K562 (cell line): Measurements from ENCODE around the gene CLIP2. TPM values are rescaled to one million over a fixed set of nuclear protein-coding genes. Genes with fewer than 3 reads are reported as not detected.
A peak's percentile ranks its signal among the peaks of the same experiment; 100 is the strongest.

Source experiments
- DPF2 ChIP-seq: fragments of 450-650 bp; IDR thresholded peaks from 2 replicates; pipeline ENCODE4 v1.6.1; 2016
- EP400 ChIP-seq: fragments of 450-650 bp; IDR thresholded peaks from 2 replicates; pipeline ENCODE4 v1.6.1; 2017; ENCODE audit warnings: antibody characterized with exemption, mild to moderate bottlenecking, moderate library complexity
- HMG20A ChIP-seq: fragments of 450-650 bp; formaldehyde crosslinking; conservative IDR thresholded peaks from 2 replicates; pipeline ENCODE4 v1.4.0; 2020; ENCODE audit warnings: mild to moderate bottlenecking, mixed read lengths
- PCBP1 ChIP-seq: fragments of 200-400 bp; formaldehyde crosslinking; IDR thresholded peaks from 2 replicates; pipeline ENCODE4 v1.6.1; 2018; ENCODE audit warnings: mild to moderate bottlenecking, low read depth, low read length; ENCODE audit not compliant: poor library complexity, severe bottlenecking
- PHF21A ChIP-seq: fragments of 450-650 bp; IDR thresholded peaks from 2 replicates; pipeline ENCODE4 v1.6.1; 2017; ENCODE audit warnings: low read depth, borderline replicate concordance
- SIN3A ChIP-seq, 2 experiments: fragments of 150-350 bp in 1 of 2; IDR thresholded peaks; 2 replicates each; pipeline ENCODE4 v1.6.1; 2011 to 2016; ENCODE audit warnings: borderline replicate concordance in 2 of 2, low read depth in 2 of 2, low read length in 2 of 2, mild to moderate bottlenecking in 2 of 2, moderate library complexity in 2 of 2; ENCODE audit not compliant: control insufficient read depth in 1 of 2
- SP1 ChIP-seq: sonication (generic); formaldehyde crosslinking; IDR thresholded peaks from 2 replicates; pipeline ENCODE4 v1.8.1; 2022; ENCODE audit warnings: mild to moderate bottlenecking, missing genetic modification reagents
- YBX1 ChIP-seq: fragments of 450-650 bp; IDR thresholded peaks from 2 replicates; pipeline ENCODE4 v1.7.1; 2016; ENCODE audit warnings: mild to moderate bottlenecking
- ZFP1 ChIP-seq: fragments of 450-650 bp; formaldehyde crosslinking; IDR thresholded peaks from 2 replicates; pipeline ENCODE4 v1.4.0; 2020; ENCODE audit warnings: mild to moderate bottlenecking, mixed read lengths
- ZNF766 ChIP-seq: fragments of 200-800 bp; sonication (Bioruptor generic); conservative IDR thresholded peaks from 2 replicates; pipeline ENCODE4 v1.6.1; 2016; ENCODE audit warnings: missing genetic modification characterization, missing compliant biosample characterization
- polyA plus RNA-seq, 8 experiments: library from polyadenylated mRNA; depleted of rRNA in 4 of 8; stranded (reverse) in 5 of 8; unstranded in 3 of 8; fragments of >200 nt; fragmentation: Nextera tagmentation in 2 of 8; fragmentation: Illumina TruSeq in 1 of 8; extraction: Ambion mirVana in 2 of 8; extraction: Trizol in 1 of 8; gene quantifications; 2 replicates each; pipeline versions ENCODE4 v1.2.1 to v1.2.3, GENCODE V29; 2011 to 2014; ENCODE audit warnings: inconsistent platforms in 1 of 8, missing spikeins in 1 of 8
- total RNA-seq, 7 experiments: library from RNA; depleted of rRNA in 6 of 7; stranded (reverse); fragments of >200 nt in 6 of 7; fragmentation: Illumina TruSeq in 2 of 7; extraction: Trizol in 2 of 7; gene quantifications; 2 replicates each; pipeline versions ENCODE4 v1.2.1 to v1.2.3, GENCODE V29; 2011 to 2021; ENCODE audit warnings: low replicate concordance in 1 of 7
- TF ChIP-seq, protein P1 (sequence below): fragments of 450-650 bp; IDR thresholded peaks from 2 replicates; pipeline ENCODE4 v1.6.1; 2016
- TF ChIP-seq, protein P2 (sequence below): sonication (generic); formaldehyde crosslinking; IDR thresholded peaks from 2 replicates; pipeline ENCODE4 v1.8.0; 2023; ENCODE audit warnings: missing genetic modification reagents, mild to moderate bottlenecking, borderline replicate concordance
- TF ChIP-seq, protein P3 (sequence below): IDR thresholded peaks from 2 replicates; pipeline ENCODE4 v1.6.1; 2011; ENCODE audit warnings: borderline replicate concordance, low read depth, mild to moderate bottlenecking, moderate library complexity, low read length; ENCODE audit not compliant: insufficient read depth, poor library complexity, severe bottlenecking
- TF ChIP-seq, protein P4 (sequence below): sonication (generic); formaldehyde crosslinking; IDR thresholded peaks from 2 replicates; pipeline ENCODE4 v1.8.1; 2023; ENCODE audit warnings: missing genetic modification reagents, mild to moderate bottlenecking, borderline replicate concordance

CLIP2 gene
- total and polyA plus RNA-seq, 9 of the 15 experiments (the other 6 are each of a cell fraction or from before 2014, with no cell fraction given): 0.07 to 5.4 (median 2.1) TPM

DNA sequence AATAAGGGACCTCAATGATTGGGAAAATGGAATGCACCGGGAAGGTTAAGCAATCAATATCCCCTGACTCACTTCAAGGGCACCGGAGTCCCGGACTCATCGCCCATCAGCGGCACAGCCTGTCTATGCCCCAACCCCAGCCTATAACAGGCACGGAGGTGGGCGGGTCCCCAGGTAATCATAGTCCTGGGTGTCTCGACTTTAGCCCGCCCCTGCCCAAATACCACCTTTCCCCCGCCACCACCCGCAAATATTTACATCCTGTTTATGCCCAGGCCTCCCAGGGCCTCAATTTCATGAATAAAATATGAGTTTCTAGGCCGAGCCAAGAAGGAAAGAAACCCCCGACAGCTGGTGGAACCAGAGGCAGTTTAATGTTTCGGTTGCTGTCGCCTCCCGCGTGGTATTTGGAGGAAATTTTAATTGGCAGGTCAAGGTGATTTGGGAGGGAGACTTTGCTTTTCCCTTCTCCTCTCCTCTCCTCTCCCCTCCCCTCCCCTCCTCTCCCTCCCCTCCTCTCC lies 19.4 kb upstream of the CLIP2 start (continued):
- TF ChIP-seq, protein P1, sequence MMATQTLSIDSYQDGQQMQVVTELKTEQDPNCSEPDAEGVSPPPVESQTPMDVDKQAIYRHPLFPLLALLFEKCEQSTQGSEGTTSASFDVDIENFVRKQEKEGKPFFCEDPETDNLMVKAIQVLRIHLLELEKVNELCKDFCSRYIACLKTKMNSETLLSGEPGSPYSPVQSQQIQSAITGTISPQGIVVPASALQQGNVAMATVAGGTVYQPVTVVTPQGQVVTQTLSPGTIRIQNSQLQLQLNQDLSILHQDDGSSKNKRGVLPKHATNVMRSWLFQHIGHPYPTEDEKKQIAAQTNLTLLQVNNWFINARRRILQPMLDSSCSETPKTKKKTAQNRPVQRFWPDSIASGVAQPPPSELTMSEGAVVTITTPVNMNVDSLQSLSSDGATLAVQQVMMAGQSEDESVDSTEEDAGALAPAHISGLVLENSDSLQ: peak; percentile 63; the same call in 1 of the 2 replicates
- no peak for TF ChIP-seq HMG20A (CRISPR knock-in tag)
- TF ChIP-seq PCBP1: peak; percentile 82
- peak; percentile 81 for TF ChIP-seq ZNF766
- TF ChIP-seq SIN3A (IDR thresholded peaks at IDR 0.05; ENCODE audit: borderline replicate concordance in 2 of 2, control insufficient read depth in 1 of 2, low read depth in 2 of 2, low read length in 2 of 2): peak; percentile 32 to 44; a peak in 1 of 4 replicates
- TF ChIP-seq, protein P2, sequence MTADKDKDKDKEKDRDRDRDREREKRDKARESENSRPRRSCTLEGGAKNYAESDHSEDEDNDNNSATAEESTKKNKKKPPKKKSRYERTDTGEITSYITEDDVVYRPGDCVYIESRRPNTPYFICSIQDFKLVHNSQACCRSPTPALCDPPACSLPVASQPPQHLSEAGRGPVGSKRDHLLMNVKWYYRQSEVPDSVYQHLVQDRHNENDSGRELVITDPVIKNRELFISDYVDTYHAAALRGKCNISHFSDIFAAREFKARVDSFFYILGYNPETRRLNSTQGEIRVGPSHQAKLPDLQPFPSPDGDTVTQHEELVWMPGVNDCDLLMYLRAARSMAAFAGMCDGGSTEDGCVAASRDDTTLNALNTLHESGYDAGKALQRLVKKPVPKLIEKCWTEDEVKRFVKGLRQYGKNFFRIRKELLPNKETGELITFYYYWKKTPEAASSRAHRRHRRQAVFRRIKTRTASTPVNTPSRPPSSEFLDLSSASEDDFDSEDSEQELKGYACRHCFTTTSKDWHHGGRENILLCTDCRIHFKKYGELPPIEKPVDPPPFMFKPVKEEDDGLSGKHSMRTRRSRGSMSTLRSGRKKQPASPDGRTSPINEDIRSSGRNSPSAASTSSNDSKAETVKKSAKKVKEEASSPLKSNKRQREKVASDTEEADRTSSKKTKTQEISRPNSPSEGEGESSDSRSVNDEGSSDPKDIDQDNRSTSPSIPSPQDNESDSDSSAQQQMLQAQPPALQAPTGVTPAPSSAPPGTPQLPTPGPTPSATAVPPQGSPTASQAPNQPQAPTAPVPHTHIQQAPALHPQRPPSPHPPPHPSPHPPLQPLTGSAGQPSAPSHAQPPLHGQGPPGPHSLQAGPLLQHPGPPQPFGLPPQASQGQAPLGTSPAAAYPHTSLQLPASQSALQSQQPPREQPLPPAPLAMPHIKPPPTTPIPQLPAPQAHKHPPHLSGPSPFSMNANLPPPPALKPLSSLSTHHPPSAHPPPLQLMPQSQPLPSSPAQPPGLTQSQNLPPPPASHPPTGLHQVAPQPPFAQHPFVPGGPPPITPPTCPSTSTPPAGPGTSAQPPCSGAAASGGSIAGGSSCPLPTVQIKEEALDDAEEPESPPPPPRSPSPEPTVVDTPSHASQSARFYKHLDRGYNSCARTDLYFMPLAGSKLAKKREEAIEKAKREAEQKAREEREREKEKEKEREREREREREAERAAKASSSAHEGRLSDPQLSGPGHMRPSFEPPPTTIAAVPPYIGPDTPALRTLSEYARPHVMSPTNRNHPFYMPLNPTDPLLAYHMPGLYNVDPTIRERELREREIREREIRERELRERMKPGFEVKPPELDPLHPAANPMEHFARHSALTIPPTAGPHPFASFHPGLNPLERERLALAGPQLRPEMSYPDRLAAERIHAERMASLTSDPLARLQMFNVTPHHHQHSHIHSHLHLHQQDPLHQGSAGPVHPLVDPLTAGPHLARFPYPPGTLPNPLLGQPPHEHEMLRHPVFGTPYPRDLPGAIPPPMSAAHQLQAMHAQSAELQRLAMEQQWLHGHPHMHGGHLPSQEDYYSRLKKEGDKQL: no peak
- TF ChIP-seq EP400: peak; percentile 24; the same call in 1 of the 2 replicates
- no peak for TF ChIP-seq YBX1
- TF ChIP-seq, protein P3, sequence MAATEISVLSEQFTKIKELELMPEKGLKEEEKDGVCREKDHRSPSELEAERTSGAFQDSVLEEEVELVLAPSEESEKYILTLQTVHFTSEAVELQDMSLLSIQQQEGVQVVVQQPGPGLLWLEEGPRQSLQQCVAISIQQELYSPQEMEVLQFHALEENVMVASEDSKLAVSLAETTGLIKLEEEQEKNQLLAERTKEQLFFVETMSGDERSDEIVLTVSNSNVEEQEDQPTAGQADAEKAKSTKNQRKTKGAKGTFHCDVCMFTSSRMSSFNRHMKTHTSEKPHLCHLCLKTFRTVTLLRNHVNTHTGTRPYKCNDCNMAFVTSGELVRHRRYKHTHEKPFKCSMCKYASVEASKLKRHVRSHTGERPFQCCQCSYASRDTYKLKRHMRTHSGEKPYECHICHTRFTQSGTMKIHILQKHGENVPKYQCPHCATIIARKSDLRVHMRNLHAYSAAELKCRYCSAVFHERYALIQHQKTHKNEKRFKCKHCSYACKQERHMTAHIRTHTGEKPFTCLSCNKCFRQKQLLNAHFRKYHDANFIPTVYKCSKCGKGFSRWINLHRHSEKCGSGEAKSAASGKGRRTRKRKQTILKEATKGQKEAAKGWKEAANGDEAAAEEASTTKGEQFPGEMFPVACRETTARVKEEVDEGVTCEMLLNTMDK: no peak
- no peak for TF ChIP-seq ZFP1 (CRISPR knock-in tag)
- TF ChIP-seq PHF21A: no peak
- peak; percentile 15; the same call in 1 of the 2 replicates for TF ChIP-seq DPF2
- TF ChIP-seq SP1 (CRISPR knock-in tag): 0 out of 2 replicates have a peak, but pooled peaks have one; percentile 50
- TF ChIP-seq, protein P4, sequence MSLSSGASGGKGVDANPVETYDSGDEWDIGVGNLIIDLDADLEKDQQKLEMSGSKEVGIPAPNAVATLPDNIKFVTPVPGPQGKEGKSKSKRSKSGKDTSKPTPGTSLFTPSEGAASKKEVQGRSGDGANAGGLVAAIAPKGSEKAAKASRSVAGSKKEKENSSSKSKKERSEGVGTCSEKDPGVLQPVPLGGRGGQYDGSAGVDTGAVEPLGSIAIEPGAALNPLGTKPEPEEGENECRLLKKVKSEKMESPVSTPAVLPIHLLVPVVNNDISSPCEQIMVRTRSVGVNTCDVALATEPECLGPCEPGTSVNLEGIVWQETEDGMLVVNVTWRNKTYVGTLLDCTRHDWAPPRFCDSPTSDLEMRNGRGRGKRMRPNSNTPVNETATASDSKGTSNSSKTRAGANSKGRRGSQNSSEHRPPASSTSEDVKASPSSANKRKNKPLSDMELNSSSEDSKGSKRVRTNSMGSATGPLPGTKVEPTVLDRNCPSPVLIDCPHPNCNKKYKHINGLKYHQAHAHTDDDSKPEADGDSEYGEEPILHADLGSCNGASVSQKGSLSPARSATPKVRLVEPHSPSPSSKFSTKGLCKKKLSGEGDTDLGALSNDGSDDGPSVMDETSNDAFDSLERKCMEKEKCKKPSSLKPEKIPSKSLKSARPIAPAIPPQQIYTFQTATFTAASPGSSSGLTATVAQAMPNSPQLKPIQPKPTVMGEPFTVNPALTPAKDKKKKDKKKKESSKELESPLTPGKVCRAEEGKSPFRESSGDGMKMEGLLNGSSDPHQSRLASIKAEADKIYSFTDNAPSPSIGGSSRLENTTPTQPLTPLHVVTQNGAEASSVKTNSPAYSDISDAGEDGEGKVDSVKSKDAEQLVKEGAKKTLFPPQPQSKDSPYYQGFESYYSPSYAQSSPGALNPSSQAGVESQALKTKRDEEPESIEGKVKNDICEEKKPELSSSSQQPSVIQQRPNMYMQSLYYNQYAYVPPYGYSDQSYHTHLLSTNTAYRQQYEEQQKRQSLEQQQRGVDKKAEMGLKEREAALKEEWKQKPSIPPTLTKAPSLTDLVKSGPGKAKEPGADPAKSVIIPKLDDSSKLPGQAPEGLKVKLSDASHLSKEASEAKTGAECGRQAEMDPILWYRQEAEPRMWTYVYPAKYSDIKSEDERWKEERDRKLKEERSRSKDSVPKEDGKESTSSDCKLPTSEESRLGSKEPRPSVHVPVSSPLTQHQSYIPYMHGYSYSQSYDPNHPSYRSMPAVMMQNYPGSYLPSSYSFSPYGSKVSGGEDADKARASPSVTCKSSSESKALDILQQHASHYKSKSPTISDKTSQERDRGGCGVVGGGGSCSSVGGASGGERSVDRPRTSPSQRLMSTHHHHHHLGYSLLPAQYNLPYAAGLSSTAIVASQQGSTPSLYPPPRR (CRISPR knock-in tag): no peak
